Fibroblast of lung (primary cell): ENCODE results near the gene STAC. TPM values are rescaled to one million over a fixed set of nuclear protein-coding genes. Genes with fewer than 3 reads are reported as not detected.

Source experiments
- DNase-seq, 2 donors: peaks; one replicate each; pipeline versions ENCODE4 v3.0.0 to v3.0.0-alpha.2; 2010; ENCODE audit warnings: low read depth in 2 of 2
- H2AFZ ChIP-seq: 2 replicates; pipeline ENCODE4 v1.5.1; 2012; ENCODE audit warnings: low read length, control low read depth, inconsistent platforms
- H3K27ac ChIP-seq: 2 replicates; pipeline ENCODE4 v1.5.1; 2011; ENCODE audit warnings: low read length, control low read depth; ENCODE audit not compliant: insufficient read depth
- H3K27me3 ChIP-seq: 2 replicates; pipeline ENCODE4 v1.5.1; 2011; ENCODE audit warnings: mild to moderate bottlenecking, low read length; ENCODE audit not compliant: control insufficient read depth, insufficient read depth
- H3K36me3 ChIP-seq: 2 replicates; pipeline ENCODE4 v1.5.1; 2011; ENCODE audit warnings: low read length; ENCODE audit not compliant: control insufficient read depth, insufficient read depth
- H3K4me1 ChIP-seq: 2 replicates; pipeline ENCODE4 v1.5.1; 2011; ENCODE audit warnings: low read length; ENCODE audit not compliant: control insufficient read depth, insufficient read depth; ENCODE audit errors: extremely low read depth
- H3K4me2 ChIP-seq: 2 replicates; pipeline ENCODE4 v1.5.1; 2011; ENCODE audit warnings: low read length, control low read depth; ENCODE audit not compliant: insufficient read depth; ENCODE audit errors: extremely low read depth
- H3K4me3 ChIP-seq, 4 experiments: fragments of 200-600 bp in 1 of 4; sonication (generic) in 1 of 4; replicated peaks in 1 of 4; 2 replicates each; pipeline ENCODE4 v1.5.1; 2011 to 2016; ENCODE audit warnings: low read length in 4 of 4, low read depth in 3 of 4, mild to moderate bottlenecking in 3 of 4, control low read depth in 2 of 4, inconsistent platforms in 1 of 4, mixed read lengths in 1 of 4; ENCODE audit not compliant: insufficient read depth in 1 of 4; ENCODE audit errors: control extremely low read depth in 1 of 4
- H3K79me2 ChIP-seq: 2 replicates; pipeline ENCODE4 v1.5.1; 2012; ENCODE audit warnings: mild to moderate bottlenecking, low read length, inconsistent platforms; ENCODE audit not compliant: control insufficient read depth, insufficient read depth
- H3K9ac ChIP-seq: 2 replicates; pipeline ENCODE4 v1.5.1; 2011; ENCODE audit warnings: mild to moderate bottlenecking, low read length, control low read depth; ENCODE audit not compliant: insufficient read depth
- H3K9me3 ChIP-seq: 2 replicates; pipeline ENCODE4 v1.5.1; 2012; ENCODE audit warnings: low read depth, low read length; ENCODE audit not compliant: control insufficient read depth, insufficient read depth
- H4K20me1 ChIP-seq: 2 replicates; pipeline ENCODE4 v1.5.1; 2011; ENCODE audit warnings: low read length; ENCODE audit not compliant: control insufficient read depth, insufficient read depth; ENCODE audit errors: extremely low read depth
- CTCF ChIP-seq, 2 donors: IDR thresholded peaks in 1 of 2; conservative IDR thresholded peaks in 1 of 2; 1 replicate in 1 of 2; 2 replicates in 1 of 2; pipeline ENCODE4 v1.5.1; 2011 to 2012; ENCODE audit warnings: low read length in 2 of 2, control low read depth in 1 of 2, inconsistent platforms in 1 of 2, low read depth in 1 of 2, mild to moderate bottlenecking in 1 of 2
- EZH2 ChIP-seq: IDR thresholded peaks from 2 replicates; pipeline ENCODE4 v1.5.1; 2012; ENCODE audit warnings: low read length, control low read depth, mild to moderate bottlenecking; ENCODE audit errors: missing control alignments
- polyA plus RNA-seq, 2 donors: library from polyadenylated mRNA; depleted of rRNA in 1 of 2; stranded (reverse) in 1 of 2; unstranded in 1 of 2; fragments of >200 nt; gene quantifications; 2 replicates each; pipeline ENCODE4 v1.2.1, GENCODE V29; 2011 to 2012; ENCODE audit warnings: missing spikeins in 1 of 2
- total RNA-seq: library from RNA; depleted of rRNA; stranded (reverse); fragments of >200 nt; gene quantifications from 2 replicates; pipeline ENCODE4 v1.2.1, GENCODE V29; 2014

The STAC gene
- total and polyA plus RNA-seq, 2 donors (not counting 1 experiment from before 2014, with no cell fraction given) = 6.8 to 7.4 TPM

GRCh38 chr3:36411587-36411986 lies 31.3 kb downstream of the STAC start:
- Histone ChIP-seq H3K4me2 (no peak overlapping the region), H3K4me3 (no peak overlapping the region), H2AFZ (no peak overlapping the region), H3K9ac (no peak overlapping the region), H3K4me1 (no peaks in the 10 kb centered on the region), H3K27ac (no peak overlapping the region), H4K20me1 (no peaks in the 10 kb centered on the region), H3K27me3 (no peaks in the 10 kb centered on the region), H3K79me2 (no peaks in the 10 kb centered on the region), H3K9me3 (no peaks in the 10 kb centered on the region), H3K36me3 (no peaks in the 10 kb centered on the region)
- DNase-seq = no peak
- TF ChIP-seq EZH2 = no peak
- no peak for TF ChIP-seq CTCF (conservative IDR thresholded peaks at IDR 0.05 in 1 of 2, IDR thresholded peaks at IDR 0.05 in 1 of 2; ENCODE audit: low read depth in 1 of 2, low read length in 2 of 2)

GRCh38 chr3:36416599-36416998 lies 36.3 kb downstream of the STAC start:
- no peak for DNase-seq
- Histone ChIP-seq H3K9me3 (no peaks in the 10 kb centered on the region), H3K27ac (no peak overlapping the region), H3K9ac (no peak overlapping the region), H4K20me1 (no peaks in the 10 kb centered on the region), H3K36me3 (no peaks in the 10 kb centered on the region), H3K4me1 (no peaks in the 10 kb centered on the region), H3K79me2 (no peaks in the 10 kb centered on the region), H2AFZ (no peak overlapping the region), H3K4me3 (no peak overlapping the region), H3K27me3 (no peaks in the 10 kb centered on the region), H3K4me2 (no peak overlapping the region)
- no peak for TF ChIP-seq EZH2
- TF ChIP-seq CTCF (conservative IDR thresholded peaks at IDR 0.05 in 1 of 2, IDR thresholded peaks at IDR 0.05 in 1 of 2; ENCODE audit: low read depth in 1 of 2, low read length in 2 of 2) = no peak

- H3K9me3 ChIP-seq = no peaks in the 10 kb centered on the region
- no peak overlapping the region for H3K4me3 ChIP-seq
- DNase-seq = no peak
- no peaks in the 10 kb centered on the region for H3K36me3 ChIP-seq
- H3K4me1 ChIP-seq = no peaks in the 10 kb centered on the region
- H3K79me2 ChIP-seq = no peaks in the 10 kb centered on the region
- TF ChIP-seq EZH2 (no peak), CTCF (conservative IDR thresholded peaks at IDR 0.05 in 1 of 2, IDR thresholded peaks at IDR 0.05 in 1 of 2; ENCODE audit: low read depth in 1 of 2, low read length in 2 of 2) (no peak)
- H3K9ac ChIP-seq = no peak overlapping the region
- H3K27me3 ChIP-seq = no peaks in the 10 kb centered on the region
- no peak overlapping the region for H3K27ac ChIP-seq
- H3K4me2 ChIP-seq = no peak overlapping the region
- no peak overlapping the region for H2AFZ ChIP-seq
- no peaks in the 10 kb centered on the region for H4K20me1 ChIP-seq
Observed at GRCh38 chr3:36417237-36417636, 36.9 kb downstream of the STAC start.
